IgD-negative memory B cell (primary cell): Measurements from ENCODE around the gene SLC24A4. TPM values are rescaled to one million over a fixed set of nuclear protein-coding genes. Genes with fewer than 3 reads are reported as not detected.

Source experiments
- H3K27ac Mint-ChIP-seq, 3 donors: one replicate each; pipeline ENCODE4 v1.8.0; 2020 to 2022; ENCODE audit warnings: mild to moderate bottlenecking in 3 of 3, mixed read lengths in 3 of 3, moderate library complexity in 1 of 3
- H3K27me3 Mint-ChIP-seq: one replicate; pipeline ENCODE4 v1.8.0; 2021; ENCODE audit warnings: mixed read lengths
- H3K36me3 Mint-ChIP-seq: one replicate; pipeline ENCODE4 v1.8.0; 2020; ENCODE audit warnings: mild to moderate bottlenecking, mixed read lengths
- H3K4me1 Mint-ChIP-seq, 3 donors: one replicate each; pipeline ENCODE4 v1.8.0; 2020 to 2022; ENCODE audit warnings: mixed read lengths in 3 of 3, mild to moderate bottlenecking in 1 of 3
- H3K4me3 Mint-ChIP-seq, 4 donors: one replicate each; pipeline ENCODE4 v1.8.0; 2020 to 2022; ENCODE audit warnings: mild to moderate bottlenecking in 4 of 4, mixed read lengths in 4 of 4, moderate library complexity in 3 of 4
- H3K9me3 Mint-ChIP-seq, 3 donors: one replicate each; pipeline ENCODE4 v1.8.0; 2020 to 2021; ENCODE audit warnings: mixed read lengths in 3 of 3, mild to moderate bottlenecking in 1 of 3
- polyA plus RNA-seq: library from polyadenylated mRNA; unstranded; fragments of 300-500 nt; fragmentation: Illumina TruSeq; gene quantifications from one replicate; pipeline ENCODE4 v1.2.3, GENCODE V29; 2021

SLC24A4 gene
- polyA plus RNA-seq, 1 donor from 2014 or later: not detected

DNA sequence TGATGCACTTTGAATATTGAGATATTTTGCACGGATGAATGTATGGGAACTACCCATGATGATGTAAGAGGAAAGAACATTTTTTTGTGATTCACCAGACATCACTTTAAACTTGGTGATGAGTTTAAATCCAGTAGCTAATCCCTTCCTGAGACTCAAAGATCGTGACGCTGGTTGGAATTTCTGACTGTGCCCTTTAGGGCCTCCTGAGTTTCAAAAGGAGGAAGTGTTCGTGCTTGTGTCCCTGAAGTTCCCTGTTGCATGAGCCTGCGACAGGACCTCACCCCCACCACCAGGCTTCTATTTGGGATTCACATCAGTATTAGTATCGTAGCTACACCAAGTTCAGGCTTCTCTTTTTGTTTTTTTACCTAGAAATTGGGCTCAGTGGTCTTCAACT, 172.1 kb downstream of the SLC24A4 start:
- no peak overlapping the region for H3K4me3 Mint-ChIP-seq

DNA sequence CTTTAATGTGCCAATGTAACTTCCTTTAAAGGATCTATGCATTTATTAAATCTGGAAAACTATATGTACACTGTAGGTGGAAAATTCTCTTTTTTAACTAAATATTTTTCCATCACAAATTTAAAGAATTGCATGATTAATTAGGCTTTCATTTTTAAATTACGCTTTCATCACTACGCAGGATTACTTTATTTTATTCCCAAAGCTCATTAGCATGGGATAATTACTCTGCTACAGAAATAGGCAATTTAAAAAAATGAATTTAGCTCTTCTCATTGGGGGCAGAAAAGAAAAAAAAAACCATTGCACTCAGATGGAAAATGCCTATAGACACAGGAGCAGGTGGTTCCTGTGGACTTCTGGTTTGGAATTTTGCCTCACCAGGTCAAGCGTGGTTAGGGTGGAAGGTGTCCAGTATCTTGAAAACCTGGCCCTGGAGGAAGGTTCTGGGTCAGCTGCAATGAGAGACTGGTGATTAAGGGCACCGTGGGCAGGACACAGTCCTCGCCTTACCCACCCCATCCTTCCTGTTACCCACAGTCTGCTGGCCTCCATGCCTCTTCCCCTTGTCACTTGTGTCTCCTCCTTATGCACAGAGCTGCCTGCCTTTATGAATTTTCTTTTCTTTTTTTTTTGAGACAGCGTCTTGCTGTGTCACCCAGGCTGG, 173.4 kb downstream of the SLC24A4 start:
- peaks cover under 1 to 4% (median 3%) of the 10 kb centered on the region in 3 donors for H3K4me1 Mint-ChIP-seq
- H3K9me3 Mint-ChIP-seq: no peaks in the 10 kb centered on the region
- no peak overlapping the region for H3K27ac Mint-ChIP-seq
- peaks cover 3% of the 10 kb centered on the region for H3K27me3 Mint-ChIP-seq
- no peak overlapping the region for H3K4me3 Mint-ChIP-seq
- no peaks in the 10 kb centered on the region for H3K36me3 Mint-ChIP-seq

More for the DNA sequence above, 172.1 kb downstream of the SLC24A4 start:
- Mint-ChIP-seq H3K36me3 (no peaks in the 10 kb centered on the region), H3K4me1 (peaks cover 3 to 5% (median 4%) of the 10 kb centered on the region in 3 donors), H3K27me3 (peaks cover 3% of the 10 kb centered on the region), H3K27ac (no peak overlapping the region), H3K9me3 (no peaks in the 10 kb centered on the region)

DNA sequence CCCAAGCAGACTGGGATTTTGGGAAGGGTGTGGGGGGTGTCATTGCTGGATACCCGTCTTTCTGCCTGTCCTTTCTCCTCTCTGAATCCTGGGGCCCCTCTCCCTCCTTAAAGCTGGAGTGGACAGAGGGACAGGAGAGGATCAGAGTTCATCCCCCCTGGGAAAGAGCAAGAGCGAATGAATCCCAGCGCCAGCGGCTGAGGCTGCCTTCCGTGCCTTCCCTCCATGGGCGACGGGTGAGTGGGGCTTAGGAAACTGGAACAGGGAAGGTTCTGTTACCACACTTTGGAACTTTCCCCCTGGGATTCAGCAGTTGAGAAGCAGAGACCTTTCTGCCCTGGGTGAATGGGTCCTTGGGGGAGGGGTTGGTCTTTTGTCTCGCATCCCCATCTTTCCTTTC, 174.4 kb downstream of the SLC24A4 start:
- H3K4me1 Mint-ChIP-seq: peaks cover 0 to 3% (median 2%) of the 10 kb centered on the region in 3 donors
- H3K4me3 Mint-ChIP-seq: no peak overlapping the region
- no peaks in the 10 kb centered on the region for H3K9me3 Mint-ChIP-seq
- H3K27me3 Mint-ChIP-seq: peaks cover 3% of the 10 kb centered on the region
- peak overlapping the region in 1 of 3 donors; percentile 7 for H3K27ac Mint-ChIP-seq
- no peaks in the 10 kb centered on the region for H3K36me3 Mint-ChIP-seq

DNA sequence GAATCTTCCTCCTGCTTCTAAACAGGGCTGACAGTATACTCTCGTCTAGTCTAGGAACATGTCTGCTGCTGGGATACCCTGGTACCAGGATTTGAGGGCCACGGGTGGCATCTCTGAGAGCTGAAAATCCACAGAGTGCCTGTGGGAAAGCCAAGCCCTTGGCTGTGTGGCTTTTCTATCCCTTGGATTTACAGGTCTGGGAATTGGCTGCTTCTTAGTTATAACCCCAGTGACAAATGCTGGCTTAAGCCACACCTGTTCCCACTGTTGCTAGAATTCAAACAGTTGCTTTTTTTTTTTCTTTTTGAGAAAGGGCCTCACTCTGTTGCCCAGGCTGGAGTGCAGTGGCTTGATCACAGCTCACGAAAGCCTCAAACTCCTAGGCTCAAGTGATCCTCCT, 176.3 kb downstream of the SLC24A4 start:
- no peaks in the 10 kb centered on the region for H3K9me3 Mint-ChIP-seq
- H3K4me1 Mint-ChIP-seq: peaks cover 2 to 10% (median 5%) of the 10 kb centered on the region in 3 donors
- H3K27ac Mint-ChIP-seq: no peak overlapping the region
- peaks cover 3% of the 10 kb centered on the region for H3K27me3 Mint-ChIP-seq
- no peaks in the 10 kb centered on the region for H3K36me3 Mint-ChIP-seq
- no peak overlapping the region for H3K4me3 Mint-ChIP-seq

DNA sequence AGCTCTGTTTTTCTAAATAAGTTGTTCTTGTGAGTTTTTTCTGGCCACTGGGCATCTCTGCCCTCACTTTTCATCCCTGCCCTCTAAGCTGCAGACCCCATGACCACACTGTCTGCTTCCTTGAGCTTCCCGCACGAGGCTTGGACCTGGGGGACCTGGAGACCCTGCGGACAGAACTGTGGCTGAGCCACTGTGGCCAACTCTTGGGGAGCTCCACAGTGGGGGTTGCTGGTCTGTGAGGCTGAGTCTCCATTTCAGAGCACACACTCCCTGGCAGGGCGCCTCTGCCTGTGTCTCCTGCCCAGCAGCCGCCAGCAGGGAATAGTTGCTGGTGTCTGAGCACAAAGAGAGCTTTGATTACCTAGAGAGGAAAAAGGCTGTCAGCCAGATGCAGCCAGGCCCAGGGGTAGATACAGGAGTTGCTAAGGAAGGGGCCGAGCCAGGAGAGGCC, 177.6 kb downstream of the SLC24A4 start:
- H3K27ac Mint-ChIP-seq: no peak overlapping the region
- H3K27me3 Mint-ChIP-seq: peaks cover 4% of the 10 kb centered on the region
- H3K9me3 Mint-ChIP-seq: no peaks in the 10 kb centered on the region
- H3K36me3 Mint-ChIP-seq: no peaks in the 10 kb centered on the region
- peaks cover 9 to 18% (median 18%) of the 10 kb centered on the region in 3 donors for H3K4me1 Mint-ChIP-seq
- peak overlapping the region in 1 of 4 donors; percentile 65 for H3K4me3 Mint-ChIP-seq

DNA sequence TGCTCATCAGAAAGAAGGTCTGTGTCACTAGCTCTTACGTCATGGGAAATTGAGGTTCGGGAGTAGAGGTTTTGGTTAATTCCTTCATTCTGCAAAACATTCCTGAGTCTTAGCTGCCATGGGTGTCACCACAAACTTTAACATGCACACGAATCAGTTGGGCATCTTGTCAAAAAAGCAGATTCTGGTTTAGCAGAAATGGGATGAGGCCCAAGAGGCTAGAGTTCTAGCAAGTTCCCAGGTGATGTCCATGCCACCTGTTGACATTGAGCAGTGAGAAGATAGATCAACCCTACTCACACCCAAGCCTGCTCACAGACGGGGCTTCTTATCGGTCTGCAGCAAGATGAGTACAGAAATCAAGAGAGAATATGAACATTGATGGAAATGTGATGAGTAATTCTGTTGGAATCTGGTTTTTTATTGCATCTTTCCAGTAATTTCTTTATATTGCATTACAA, 179.0 kb downstream of the SLC24A4 start:
- Mint-ChIP-seq H3K4me1 (peaks cover 18 to 29% (median 26%) of the 10 kb centered on the region in 3 donors), H3K9me3 (no peaks in the 10 kb centered on the region), H3K27ac (no peak overlapping the region), H3K27me3 (peaks cover 4% of the 10 kb centered on the region), H3K36me3 (no peaks in the 10 kb centered on the region), H3K4me3 (no peak overlapping the region)

DNA sequence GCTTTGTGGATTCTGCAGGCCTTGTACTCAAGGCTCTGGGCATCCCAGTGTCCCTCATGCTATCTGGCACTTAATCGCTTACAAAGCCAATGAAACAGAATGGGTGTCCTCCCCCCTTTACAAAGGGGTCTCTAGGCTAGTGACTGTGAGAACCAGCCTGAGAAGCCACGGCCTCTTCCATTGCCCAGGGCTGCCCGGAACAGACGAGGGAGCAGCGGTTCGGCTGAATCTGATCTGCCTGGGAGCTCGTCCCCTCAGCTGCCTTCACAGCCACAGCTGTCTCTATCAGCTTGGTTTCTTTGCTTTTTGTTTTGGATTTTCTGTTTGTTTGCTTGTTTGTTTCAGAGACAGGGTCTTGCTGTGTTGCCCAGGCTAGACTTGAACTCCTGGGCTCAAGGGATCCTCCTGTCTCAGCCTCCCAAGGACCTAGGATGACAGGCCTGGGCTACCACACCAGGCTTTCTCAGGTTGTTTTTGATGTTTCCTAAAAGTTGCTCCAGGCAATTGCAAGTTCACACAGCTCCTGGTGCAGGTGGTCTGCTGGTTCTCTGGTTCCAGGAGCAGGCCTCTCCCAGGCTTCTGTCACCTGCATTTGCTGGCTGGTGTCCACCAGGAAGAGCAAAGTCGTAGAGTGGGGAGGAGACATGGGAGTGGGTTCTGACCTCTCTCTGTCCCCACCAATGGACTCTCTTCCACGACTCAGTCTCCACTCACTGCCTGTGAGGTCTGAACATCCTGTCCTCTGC, 179.7 kb downstream of the SLC24A4 start:
- Mint-ChIP-seq H3K4me1 (peaks cover 23 to 37% (median 32%) of the 10 kb centered on the region in 3 donors), H3K9me3 (no peaks in the 10 kb centered on the region), H3K4me3 (no peak overlapping the region), H3K27me3 (peaks cover 3% of the 10 kb centered on the region), H3K36me3 (no peaks in the 10 kb centered on the region), H3K27ac (no peak overlapping the region)

DNA sequence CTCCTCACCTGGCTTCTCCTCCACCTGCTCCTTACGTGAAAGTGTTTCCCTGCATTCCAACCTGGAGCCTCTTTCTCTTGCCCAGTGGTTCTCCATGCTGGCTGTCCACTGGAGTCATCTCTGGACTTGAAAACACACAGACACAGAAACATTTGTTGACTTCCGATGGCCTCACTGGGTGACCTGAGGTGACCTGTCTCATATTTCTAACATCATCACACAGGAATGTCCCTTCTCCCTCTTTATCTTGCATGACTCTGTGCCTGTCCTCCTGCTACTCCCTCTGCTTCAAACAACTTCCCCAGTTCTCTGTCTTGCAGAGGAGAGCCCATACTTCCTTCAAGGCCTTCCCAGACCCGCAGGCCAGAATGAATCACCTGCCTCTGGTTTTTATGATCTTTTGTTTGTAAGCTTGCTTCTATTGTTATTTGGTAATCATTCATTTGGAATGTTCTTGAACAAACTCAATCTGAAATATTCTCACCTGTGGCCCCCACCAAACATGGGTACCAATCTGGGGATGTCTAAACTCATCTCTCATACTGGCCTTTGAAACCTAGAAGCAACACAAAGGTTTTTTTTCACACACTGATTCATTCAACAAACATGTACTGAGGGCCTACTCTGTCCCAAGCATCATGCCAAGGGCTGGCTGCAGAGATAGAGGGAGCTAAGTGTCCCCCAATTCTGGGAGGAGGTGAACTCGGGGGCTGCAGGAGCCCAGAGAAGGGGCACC, 181.0 kb downstream of the SLC24A4 start:
- H3K27me3 Mint-ChIP-seq: peaks cover 2% of the 10 kb centered on the region
- H3K4me1 Mint-ChIP-seq: peaks cover 29 to 46% (median 39%) of the 10 kb centered on the region in 3 donors
- no peaks in the 10 kb centered on the region for H3K9me3 Mint-ChIP-seq
- H3K4me3 Mint-ChIP-seq: no peak overlapping the region
- H3K27ac Mint-ChIP-seq: no peak overlapping the region
- peaks cover 4% of the 10 kb centered on the region for H3K36me3 Mint-ChIP-seq

DNA sequence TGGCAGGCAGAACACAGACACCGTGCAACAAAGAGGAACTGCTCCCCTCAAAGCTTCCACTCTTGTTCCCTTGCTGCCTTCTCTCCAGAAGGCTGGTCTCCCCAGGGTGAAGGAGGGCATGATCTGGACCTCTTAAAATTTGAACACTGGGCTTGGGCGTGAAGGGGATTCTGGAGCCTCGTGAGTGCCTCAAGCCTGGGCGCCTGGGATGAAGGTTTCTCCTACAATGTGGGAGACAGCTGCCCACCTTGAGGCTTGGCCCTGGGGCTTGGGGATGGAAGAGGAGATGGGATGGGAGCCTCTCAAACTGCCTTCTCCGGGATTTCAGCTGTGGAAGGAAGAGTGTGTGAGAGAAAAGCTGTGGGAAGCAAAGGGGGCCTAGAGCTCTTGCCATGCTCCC, 182.9 kb downstream of the SLC24A4 start:
- H3K36me3 Mint-ChIP-seq: peaks cover 4% of the 10 kb centered on the region
- peak overlapping the region in 2 of 4 donors; percentile 39 to 67 for H3K4me3 Mint-ChIP-seq
- H3K27ac Mint-ChIP-seq: no peak overlapping the region
- H3K9me3 Mint-ChIP-seq: no peaks in the 10 kb centered on the region
- peaks cover 36 to 55% (median 39%) of the 10 kb centered on the region in 3 donors for H3K4me1 Mint-ChIP-seq
- peaks cover 2% of the 10 kb centered on the region for H3K27me3 Mint-ChIP-seq

DNA sequence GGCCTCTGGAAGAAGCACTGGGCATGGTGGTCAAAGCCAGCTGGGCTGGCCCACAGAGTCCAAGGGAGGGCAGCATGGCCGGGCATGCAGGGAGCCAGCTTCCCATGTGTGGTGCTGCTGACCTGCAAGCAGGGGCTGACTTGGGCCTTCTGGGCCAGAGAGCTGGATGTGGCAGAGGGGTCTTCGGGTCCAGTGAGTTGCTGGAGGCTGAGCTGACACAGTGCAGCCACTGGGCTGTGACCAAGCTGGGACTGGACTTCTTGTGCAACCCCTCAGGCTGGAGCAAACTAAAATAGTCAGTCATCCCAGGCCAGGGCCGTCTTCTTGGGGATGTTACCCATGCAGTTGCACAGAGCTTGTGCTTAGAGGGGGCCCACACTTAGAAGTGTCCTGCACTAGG, 183.3 kb downstream of the SLC24A4 start:
- Mint-ChIP-seq H3K27me3 (peaks cover 2% of the 10 kb centered on the region), H3K27ac (peak overlapping the region in 1 of 3 donors; percentile 0), H3K9me3 (no peaks in the 10 kb centered on the region), H3K4me3 (peak overlapping the region in 1 of 4 donors; percentile 75), H3K4me1 (peaks cover 36 to 55% (median 39%) of the 10 kb centered on the region in 3 donors), H3K36me3 (peaks cover 4% of the 10 kb centered on the region)

DNA sequence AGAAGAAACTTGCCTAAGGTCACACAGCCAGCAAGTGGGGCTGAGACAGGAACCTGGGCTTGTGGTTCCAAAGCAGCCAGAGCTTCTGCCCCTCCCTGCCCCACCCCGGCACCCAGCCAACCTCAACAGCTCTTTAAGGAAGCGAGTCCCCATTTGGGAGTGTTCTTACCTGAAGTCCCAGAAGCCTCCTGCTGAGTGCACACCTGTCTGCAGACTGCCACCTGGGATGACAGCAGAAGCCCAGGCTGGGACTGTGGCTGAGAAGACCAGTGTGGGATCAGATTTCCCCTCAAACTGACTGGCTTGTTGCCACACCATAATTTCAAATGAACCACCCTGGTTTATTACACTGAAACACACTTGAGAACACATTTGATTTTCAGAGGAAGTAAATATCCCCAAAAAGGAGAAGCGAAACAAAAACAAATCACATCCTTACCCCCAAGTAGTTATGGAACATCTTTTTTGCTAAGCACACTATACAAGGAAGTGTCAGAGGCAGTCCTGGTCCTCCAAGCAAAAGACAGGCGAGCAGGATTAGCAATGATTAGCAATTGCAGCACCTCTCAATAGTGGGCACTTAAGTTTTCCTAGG, 184.3 kb downstream of the SLC24A4 start:
- peaks cover 4% of the 10 kb centered on the region for H3K36me3 Mint-ChIP-seq
- H3K4me3 Mint-ChIP-seq: peak overlapping the region; percentile 3 to 36 (median 19)
- no peaks in the 10 kb centered on the region for H3K9me3 Mint-ChIP-seq
- peaks cover 2% of the 10 kb centered on the region for H3K27me3 Mint-ChIP-seq
- H3K27ac Mint-ChIP-seq: peak overlapping the region; percentile 0 to 3 (median 2)
- peaks cover 37 to 56% (median 45%) of the 10 kb centered on the region in 3 donors for H3K4me1 Mint-ChIP-seq

DNA sequence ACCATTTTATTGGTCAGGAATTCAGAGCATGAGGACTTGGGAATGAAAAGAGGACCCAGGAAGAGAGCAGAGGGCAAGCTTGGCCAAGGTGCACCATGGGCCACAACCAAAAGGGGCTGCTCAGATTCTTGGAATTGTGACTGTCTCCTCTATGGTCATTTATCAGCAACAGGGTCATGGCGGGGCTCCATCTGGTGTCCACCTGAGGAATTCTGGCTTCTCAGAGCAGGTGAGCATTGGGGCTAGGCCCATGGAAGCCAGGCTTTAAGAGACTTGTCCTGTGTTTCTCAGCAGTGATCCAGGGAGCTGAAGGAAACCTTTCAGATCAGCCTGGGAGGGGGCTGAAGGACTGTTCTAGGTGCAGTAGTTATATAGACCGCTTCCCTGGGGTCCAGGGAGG, 188.0 kb downstream of the SLC24A4 start:
- Mint-ChIP-seq H3K36me3 (peaks cover 4% of the 10 kb centered on the region), H3K27ac (peak overlapping the region in 1 of 3 donors; percentile 65), H3K27me3 (no peaks in the 10 kb centered on the region), H3K4me1 (peaks cover 35 to 46% (median 37%) of the 10 kb centered on the region in 3 donors), H3K4me3 (peak overlapping the region in 2 of 4 donors; percentile 41 to 87), H3K9me3 (no peaks in the 10 kb centered on the region)

DNA sequence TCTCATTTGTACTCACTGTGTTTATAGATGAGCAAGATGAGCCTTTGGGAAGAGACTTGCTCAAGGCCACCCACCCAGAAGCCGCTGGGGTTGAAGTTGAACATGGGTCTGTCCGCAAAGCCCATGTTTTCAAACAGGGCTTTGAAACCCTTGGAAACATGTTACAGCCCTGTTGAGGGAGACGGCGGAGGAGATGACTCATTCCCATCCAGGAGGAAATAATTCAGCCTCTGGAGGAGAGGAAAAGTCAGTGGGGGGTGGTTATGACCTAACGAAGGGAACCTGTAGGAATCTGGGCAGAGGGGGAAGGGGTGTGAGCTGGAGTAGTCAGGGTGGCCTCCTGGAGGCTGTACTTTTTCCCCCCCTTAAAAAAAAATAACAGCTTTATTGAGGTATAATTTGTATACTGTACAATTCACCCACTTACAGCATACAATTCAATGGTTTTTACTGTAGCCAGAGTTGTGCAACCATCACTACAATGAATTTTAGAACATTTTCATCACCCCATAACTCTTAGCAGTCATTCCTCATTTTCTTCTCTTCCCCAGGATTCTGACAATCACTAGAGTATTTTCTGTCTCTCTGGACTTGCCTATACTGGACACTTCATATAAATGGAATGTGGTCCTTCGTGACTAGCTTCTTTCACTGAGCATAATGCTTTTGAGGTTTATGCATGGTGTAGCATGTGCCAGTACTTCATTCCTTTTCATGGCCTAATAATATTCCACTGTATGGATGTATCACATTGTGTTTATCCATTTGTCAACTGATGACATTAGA, 188.7 kb downstream of the SLC24A4 start:
- H3K36me3 Mint-ChIP-seq: peaks cover 4% of the 10 kb centered on the region
- no peaks in the 10 kb centered on the region for H3K9me3 Mint-ChIP-seq
- no peaks in the 10 kb centered on the region for H3K27me3 Mint-ChIP-seq
- H3K4me1 Mint-ChIP-seq: peaks cover 30 to 43% (median 35%) of the 10 kb centered on the region in 3 donors
- H3K27ac Mint-ChIP-seq: peak overlapping the region in 1 of 3 donors; percentile 44
- peak overlapping the region in 2 of 4 donors; percentile 41 to 87 for H3K4me3 Mint-ChIP-seq

DNA sequence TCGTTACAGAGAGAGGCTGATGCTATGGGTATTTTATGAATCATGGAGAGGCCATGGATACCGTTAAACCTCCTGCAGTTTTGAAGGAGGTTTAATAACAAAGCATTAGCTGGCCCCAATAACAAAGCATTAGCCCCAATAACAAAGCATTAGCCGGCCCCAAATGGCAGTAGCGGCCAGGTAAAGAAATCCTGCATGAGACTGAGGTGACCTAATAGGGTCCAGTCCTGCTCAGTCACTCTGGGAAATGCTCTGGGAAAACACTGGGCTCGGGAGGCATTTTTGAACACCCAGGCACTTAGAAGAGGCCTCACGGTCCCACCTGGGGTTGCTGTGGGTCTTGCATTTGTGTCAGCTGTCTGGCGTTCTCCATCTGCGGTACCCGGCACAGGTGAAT, 189.8 kb downstream of the SLC24A4 start:
- Mint-ChIP-seq H3K27ac (no peak overlapping the region), H3K4me1 (peaks cover 25 to 34% (median 28%) of the 10 kb centered on the region in 3 donors), H3K36me3 (peaks cover 4% of the 10 kb centered on the region)

More for the DNA sequence above, 189.8 kb downstream of the SLC24A4 start:
- Mint-ChIP-seq H3K4me3 (peak overlapping the region; percentile 56 to 87 (median 82)), H3K27me3 (no peaks in the 10 kb centered on the region), H3K9me3 (no peaks in the 10 kb centered on the region)
